GM18502 (cell line): ENCODE results near the gene COL27A1.

Experiments
- ATAC-seq: cut with Tn5 transposase; IDR thresholded peaks from one replicate; pipeline ENCODE4 v1.9.1; 2021; ENCODE audit warnings: mild to moderate bottlenecking; ENCODE audit not compliant: unreplicated experiment, poor library complexity

The COL27A1 gene

DNA sequence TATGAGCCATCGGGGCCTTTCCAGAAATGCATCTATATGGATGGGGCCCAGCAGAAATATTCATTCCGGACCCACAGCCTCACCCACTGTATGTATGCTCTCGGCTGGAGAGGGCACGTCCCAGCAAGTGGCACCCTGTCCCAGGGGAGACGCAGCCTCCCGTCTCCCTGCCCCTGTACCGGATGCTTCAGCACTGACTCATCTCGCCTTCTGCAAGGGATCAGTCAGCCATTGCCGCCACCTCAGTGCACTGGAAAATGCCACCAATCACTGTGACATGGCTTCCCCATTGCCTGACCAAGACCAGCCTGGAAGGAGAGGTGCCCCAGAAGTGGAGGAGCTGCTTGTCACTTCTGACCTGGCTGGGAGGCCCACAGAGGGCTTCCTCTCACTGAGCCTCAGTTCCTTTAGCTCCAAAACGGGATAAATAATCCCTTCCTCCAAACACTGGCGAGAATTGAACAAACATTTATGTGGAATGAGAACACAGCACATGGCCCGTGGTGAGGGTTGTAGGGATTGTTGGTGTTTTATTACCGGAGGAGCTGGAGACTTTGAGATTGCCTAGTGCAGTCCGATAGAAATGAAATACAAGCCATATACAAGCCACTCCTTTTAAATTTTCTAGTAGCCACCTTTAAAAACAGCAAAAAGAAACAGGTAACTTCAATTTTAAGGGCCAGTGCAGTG lies 123.7 kb downstream of the COL27A1 start:
- no peak for ATAC-seq

DNA sequence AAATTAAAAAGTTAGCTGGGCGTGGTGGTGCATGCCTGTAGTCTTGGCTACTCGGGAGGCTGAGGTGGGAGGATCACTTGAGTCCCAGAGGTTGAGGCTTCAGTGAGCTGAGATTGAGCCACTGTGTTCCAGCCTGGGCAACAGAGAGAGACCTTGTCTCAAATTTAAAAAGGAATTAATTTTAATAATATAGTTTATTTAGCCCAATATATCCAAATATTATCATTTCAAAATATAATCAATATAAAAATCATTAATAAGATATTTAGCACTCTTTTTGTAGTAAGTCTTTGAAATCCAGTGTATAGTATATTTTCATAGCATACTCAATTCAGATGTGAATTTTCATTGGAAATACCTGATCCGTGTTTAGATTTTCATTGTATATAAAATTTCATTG lies 124.4 kb downstream of the COL27A1 start:
- no peak for ATAC-seq

DNA sequence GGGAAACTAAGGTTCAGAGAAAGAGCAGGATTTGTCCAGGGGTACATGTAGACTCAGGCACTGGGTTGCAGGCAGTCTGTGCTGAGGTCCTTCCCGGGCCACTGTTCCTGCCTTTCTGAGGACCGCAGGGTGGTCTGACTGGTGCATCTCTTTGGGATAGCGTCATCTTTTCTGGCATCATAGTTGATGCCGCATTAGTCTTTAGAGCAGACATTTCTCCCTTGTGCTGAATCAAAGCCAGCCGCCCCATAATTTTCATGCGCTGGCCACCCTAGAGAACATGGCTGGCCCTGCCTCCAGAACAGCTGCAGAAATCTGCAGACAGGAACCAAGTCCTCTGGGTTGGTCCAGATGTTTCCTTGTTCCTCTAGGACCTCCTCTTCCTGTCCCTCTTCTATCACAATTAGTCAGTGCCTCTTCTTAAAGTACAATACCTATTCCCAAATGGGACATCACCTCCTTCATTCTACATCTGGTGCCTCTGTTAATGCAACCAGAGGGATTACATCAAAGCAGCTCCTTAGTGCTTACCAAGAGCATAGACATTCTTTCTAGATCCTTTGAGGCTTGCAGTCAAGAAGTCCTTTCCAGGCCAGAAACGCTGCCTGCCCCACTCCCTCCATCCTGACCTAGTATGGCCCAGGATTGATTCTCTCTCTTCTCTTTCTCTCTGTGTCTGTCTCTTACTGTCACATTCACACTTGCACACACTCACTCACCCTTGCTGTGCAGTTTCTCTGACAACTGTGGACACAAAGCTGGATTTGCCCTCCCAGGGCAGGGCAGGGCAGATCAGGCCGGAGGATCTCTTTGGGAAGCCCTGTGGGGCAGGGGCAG lies 125.5 kb downstream of the COL27A1 start:
- ATAC-seq: no peak

DNA sequence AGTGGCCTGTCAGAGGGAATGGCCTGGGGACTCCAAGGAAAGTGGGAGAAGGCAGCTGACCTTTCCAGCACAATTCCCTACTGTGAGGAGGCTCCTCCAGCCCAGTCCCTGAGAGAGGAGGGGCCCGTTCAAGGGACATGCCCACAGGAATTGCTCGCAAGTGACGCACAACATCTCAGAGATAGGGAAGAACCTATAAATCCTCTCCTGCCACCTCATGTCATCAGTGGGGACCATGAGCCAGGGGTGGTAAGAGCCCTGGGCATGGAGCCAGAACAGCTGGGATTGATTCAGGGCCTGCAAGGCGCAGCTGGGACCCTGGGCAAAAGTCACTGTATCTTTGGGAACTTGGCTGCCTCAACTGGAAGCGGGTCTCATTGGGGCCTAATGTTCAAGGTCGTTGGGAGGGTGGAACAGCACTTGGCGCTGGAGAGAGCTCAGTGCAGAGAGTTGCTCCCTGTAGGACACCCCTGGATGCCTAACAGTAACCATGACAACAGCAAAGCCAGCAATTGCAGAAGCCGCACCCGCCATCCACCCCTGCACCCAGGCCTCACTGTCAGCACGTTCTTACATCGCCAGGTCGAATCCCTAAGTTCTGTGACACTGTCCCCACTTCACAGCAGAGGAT lies 126.3 kb downstream of the COL27A1 start:
- ATAC-seq: no peak

DNA sequence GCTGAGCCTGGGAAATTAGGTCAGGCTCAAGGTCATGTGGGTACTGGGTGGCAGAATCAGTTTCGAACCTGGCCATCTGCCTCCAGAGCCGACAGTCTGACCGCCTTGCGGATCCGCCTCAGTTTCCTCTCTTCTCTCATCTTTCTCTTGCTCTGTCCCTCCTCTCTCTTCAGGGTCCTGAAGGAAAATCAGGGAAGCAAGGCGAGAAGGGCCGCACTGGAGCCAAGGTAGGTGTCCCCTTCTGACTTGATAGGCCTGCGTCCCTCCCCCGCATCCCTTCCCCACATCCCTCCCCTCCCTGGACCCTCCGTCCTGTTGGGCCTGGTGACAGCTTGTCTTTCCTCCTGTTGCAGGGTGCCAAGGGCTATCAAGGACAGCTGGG lies 126.8 kb downstream of the COL27A1 start:
- ATAC-seq: no peak

DNA sequence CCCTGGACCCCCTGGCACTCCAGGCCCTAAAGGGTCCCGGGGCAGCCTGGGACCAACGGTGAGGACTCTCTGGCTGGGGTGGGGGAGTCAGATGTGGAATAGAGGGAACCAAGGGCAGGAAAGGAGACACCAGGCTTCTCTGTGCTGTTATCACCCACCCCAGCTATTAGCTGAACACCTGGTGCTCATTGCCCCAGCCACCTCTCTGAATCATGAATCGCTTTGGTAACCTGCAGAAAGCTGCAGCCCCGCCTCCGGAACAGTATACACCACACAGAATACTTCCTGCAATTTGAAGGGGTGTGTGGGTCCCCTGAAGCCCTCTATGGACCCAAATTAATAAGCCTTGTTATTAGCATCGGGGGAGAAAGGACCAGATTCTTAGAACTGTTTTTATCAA lies 127.2 kb downstream of the COL27A1 start:
- no peak for ATAC-seq

DNA sequence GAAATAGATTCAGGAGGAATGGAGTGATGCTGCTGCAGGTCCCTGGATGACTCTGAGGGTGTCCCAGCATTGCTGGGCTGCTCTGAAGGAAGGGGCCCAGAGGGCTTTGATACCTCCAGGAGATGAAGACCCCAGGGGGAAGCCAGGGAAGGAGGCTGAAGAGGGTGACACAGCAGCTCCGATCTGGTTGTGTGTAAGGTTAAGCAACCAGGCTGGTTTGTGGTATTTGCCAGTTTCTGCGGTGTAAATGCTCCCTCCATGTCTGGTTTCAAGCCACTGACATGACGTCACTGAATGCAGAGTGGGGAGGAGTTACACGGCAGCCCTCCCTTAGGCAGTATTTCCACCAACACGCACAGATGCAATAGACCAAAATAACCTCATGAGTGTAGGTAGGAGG lies 127.6 kb downstream of the COL27A1 start:
- ATAC-seq: no peak

DNA sequence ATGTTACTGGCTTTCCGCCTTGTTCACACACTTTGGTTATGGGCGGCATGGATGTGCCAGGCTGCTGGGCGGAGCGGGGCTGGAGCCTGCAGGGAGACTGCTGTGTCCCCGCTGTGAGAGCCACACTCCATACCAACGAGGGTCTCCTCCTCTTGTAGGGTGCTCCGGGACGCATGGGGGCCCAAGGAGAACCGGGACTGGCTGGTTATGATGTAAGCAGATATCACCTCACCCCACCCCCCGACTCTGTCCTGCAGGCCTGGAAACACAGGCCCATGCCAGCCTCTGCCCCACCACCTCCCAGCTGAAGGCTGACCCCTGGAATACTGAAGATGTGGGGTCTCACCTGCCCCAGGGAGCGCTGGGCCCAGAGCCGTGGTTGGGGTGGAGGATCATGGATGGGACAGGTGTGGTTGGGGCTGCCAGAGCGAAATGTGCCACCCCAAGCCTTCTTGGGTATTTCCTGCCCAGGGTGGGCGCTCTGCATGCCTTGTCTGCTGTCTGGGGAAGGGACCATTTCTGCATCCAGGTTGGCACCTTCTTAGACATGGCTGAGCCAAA lies 128.3 kb downstream of the COL27A1 start:
- no peak for ATAC-seq

DNA sequence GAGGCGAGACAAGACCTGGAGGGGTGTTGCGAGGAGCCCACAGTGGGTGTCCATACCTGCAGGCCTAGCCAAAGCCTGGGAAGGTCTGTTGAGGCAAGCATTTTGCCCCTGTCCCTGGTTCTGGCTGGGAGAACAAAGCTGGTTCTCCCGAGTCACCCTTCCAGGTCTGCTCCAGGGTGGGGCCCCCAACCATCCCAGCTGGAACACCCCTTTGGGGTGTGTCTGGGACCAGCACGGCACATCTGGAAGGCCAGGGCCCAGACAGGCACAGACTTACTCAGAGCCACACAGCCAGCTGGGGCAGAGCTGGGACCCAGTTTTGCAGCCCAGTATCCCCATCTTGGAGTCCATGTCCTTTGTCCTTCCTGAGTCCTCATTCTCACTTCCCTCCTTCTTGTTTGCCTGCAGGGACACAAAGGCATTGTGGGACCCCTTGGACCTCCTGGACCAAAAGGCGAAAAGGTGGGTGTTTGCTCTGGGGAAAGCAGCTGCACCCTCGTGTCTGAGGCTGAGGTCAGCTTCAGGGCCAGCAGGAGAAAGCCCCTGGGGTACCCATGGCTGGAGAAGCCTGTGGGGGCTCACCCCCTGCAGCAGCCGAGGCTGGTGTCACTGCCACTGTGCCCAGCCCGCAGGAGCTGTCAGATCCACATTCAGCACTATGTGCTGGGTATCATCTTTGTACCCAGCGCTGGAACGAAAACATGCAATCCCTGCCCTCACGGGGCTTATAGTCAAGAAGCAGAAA lies 129.2 kb downstream of the COL27A1 start:
- no peak for ATAC-seq

DNA sequence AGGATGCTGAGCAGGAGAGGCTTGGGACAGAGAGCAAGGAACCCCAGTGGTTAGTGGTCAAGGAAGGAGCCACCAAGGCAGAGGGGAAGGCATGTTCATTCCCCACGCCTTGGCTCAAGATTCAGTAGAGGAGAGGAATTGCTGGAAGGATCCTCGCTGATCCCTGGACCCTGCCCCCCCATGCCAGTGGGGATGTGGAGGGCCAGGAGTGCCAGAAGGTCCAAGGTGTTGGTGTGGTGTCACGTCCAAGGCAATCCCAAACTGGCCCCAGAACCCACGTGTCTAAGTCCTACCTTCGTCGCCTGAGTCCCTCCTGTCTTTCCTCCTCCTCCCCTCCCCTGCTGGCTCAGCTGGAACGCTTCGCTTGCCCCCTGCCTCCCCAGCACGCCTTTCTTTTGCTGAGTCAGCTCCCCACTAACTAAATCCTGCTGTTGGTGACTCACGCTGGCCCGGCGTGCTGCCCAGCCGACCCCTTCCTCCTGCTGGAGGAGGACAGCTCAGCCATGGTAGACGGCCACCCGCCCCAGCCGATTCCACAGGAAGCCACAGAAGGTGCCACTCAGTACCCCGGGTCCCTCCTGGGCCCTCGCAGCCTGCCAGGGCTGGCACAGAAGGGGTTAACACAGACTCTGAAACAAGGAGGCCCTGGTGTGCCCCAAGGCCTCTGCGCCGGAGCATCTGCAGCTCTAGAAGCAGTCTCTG lies 130.0 kb downstream of the COL27A1 start:
- ATAC-seq: no peak

DNA sequence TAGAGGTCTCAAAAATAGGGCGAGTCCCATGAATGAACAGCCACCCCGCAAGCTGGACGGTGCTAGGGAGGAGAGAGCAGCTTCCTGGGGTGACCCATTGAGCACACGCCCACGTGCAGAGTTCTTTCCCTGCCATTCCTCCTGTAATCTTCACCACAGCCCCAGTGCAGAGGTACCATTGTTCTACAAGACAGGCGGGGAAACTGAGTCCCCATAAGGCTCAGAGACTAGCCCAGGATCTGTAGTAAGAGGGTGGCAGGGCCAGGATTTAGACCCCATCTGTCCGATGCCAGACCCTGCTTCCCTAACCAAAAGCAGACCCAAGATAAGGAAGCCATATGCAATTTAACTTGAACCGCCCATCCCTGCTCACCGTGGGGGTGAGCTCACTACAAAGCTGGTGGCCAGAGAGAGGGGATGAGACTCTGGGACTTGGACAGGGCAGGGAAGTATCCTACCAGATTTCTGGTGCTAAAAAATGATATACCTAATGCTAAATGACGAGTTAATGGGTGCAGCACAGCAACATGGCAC lies 130.9 kb downstream of the COL27A1 start:
- no peak for ATAC-seq

DNA sequence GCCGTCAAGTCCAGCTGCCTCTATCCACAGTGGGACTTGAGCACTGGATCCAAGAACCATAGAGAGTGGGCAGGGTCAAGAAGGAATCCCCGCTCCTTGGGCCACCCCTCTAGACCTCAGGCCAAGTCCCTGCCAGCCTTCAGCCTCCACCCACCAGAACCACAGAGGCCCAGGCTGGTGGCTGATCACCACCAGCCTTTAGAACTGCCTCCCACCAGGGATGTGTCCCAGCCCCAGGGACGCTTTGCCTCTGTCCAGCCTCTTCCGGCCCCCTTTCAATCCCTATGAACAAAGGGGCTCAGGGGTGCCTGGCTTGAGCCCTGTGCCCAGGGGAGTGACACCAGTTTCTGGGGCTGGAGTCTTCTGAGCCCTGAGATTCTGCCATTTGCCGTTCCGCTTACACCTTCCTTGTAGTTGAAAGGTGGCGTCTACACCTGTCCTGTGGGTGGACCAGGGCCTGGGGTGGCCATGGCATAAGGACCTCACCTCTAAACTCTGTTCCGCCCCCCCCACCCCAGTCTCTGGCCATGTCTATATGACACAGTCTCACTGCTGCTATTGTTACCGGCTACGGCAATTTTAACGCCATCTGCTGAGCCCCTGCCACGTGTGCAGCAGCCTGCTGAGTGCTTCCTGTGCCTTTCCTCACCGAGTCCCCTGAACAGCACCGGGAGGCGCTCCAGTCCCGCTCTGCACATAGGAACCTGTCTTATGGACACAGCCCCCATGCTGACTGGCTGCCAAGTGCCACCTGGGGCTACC lies 131.8 kb downstream of the COL27A1 start:
- no peak for ATAC-seq

DNA sequence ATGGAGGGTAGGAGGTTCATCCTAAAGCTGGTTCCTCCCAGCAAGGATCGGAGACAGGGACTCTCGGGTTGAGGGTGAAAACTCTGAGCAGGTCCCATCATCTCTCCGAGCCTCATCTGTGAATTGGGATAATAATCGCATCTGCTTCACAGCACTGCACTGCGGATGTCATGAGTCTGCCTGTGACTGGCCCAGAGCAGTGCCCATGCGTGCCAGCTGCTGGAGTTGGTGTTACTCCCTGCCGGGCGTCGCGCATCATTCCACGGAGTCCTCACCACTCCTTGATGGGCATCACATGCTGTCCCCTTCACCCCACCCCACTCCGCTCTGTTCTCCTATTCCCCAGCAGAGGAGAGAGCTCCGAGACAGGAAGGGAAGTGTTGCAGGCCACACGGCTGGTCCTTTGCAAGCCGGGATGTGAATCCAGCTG lies 132.4 kb downstream of the COL27A1 start:
- ATAC-seq: no peak

DNA sequence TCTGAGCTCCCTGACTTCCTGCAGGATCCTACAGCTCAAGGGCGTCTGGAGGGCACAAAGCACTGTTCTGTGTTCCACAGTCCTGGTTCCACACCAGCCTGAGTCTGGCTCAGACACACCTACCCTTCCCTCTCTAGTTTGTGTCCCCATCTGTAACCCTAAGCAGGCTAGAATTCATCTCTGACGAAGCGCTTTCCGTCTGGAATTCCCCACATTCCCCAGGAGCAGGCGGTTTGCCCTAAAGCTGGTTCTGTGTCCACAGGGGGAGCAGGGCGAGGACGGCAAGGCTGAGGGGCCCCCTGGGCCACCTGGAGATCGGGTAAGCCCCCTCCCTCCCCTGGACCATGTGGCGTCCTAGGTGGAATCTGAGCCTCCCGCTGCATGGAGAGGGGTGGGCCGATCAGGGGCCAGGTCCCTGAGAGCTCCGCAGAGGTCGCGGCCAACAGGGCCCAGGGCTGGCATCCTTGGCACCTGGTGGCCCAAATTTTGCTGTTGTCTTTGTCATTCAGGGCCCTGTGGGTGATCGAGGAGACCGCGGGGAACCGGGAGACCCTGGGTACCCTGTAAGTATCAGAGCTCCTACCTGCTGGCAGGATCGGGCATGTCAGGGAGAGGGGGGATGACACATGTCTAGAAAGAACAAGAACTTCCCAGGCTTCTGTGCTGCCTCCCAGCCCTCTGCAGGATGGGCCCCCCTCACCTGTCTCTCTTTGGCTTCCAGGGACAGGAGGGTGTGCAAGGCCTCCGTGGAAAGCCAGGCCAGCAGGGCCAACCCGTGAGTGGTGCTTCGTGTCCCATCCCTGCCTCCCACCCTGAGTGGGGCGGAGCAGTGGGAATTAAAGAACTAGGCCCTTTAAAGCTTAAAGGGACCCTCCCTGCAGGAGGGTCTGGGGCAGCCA lies 133.1 kb downstream of the COL27A1 start:
- no peak for ATAC-seq

DNA sequence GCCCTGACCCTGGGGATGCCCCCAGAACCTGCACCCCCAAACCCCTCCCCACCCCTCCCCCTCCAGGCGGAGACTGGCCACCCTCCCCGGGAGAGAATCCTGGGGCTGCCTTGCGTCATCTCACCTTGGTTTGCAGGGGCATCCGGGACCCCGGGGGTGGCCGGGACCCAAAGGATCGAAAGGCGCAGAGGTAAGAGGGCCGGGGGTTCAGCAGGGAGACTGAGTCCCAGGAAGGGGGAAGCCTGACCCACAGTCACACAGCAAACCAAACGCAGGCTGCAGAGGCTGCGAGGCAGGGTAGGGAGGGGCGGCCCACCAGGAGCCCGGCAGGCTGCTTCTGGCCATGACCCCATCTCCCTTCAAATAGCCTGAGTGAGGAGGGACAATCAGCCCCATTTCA lies 133.8 kb downstream of the COL27A1 start:
- no peak for ATAC-seq

DNA sequence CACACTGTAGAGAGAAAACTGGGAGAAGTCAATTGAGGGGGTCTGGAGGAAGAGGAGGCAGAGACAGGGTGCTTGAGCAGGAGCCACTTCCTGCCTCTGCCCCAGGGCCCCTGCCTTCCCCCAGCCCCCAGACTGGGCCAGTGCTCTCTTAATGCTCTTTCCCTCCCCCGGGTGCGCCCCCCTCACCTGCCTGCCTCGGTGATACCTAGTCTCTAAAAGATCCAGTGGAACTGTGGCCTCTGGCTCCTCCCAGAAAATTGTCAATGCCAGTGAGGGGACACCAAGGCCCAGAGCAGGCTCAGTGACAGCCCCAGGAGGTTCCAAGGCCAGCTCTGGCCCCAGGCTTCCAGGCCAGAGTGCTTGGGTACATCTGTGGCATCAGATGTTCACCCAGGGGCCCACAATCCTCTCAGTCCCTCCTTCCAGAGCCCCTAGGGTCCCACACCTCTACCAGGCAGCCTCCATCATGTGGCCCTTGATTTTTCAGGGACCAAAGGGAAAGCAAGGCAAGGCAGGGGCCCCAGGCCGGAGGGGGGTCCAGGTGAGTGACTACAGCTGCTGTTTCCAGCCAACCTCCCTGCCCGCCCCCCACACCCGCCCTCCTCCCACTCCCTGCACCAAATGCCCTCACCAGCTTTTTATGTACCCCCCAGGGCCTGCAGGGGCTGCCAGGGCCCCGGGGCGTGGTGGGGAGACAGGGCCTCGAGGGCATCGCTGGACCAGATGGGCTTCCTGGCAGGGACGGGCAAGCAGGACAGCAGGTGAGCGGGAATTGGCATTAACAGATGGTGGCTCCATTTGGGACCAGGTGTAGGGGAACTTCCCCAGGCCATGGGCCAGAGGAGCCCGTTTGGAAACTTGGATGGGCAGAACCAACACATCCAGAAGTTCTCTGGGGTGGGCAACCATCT lies 134.5 kb downstream of the COL27A1 start:
- no peak for ATAC-seq

DNA sequence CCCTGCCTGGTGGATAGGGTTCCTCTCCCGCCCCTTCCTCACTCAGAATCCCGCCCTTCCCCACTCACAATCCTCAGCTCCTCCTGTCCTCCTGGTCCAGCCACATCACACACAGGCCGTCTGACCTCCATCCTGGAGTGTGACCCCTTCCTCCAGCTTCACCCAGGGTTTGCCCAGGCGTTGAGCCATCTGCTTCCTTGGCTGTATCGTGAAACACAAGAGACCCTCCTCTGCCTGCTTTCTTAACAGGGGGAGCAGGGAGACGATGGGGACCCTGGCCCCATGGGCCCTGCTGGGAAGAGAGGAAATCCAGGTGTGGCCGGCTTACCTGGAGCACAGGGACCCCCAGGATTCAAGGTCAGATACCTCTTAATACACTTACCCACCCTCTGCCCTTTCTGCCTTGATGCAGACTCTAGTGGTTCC lies 135.2 kb downstream of the COL27A1 start:
- ATAC-seq: no peak
